Stromal cell of bone marrow (primary cell): ENCODE results near the gene AIF1.
A peak's percentile ranks its signal among the peaks of the same experiment; 100 is the strongest.

Source experiments
- DNase-seq: peaks from one replicate; pipeline ENCODE4 v3.0.0-alpha.2; 2012; ENCODE audit warnings: low read depth

AIF1 gene

DNA sequence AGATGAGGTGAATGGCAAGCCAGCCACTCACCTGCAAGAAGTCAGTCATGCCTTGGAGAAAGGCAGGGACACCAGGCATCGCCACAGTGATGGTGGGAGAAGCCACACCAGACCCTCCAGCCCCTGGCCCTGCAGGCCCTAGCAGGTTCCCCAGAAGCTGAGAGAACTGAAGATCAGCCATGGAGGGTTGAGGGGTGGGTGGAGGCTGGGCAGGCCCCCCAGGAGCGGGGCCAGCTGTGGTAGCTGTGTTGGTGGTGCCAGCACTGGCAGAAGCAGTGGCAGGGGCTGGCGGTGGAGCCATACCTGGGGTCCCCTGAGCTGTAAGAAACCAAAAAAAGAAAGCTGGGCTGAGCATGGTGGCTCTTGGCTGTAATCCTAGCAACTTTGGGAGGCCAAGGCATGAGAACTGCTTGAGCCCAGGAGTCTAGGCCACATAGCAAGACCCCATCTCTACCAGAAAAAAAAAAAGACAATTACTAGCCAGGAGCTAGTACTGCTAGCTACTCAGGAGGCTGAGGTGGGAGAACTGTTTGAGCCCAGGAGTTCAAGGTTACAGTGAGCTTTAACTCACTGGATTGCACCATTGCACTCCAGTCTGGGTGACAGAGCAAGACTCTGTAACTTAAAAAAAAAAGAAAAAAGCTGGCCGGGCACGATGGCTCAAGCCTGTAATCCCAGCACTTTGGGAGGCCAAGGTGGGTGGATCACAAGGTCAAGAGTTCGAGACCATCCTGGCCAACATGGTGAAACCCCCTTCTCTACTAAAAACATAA lies 27.9 kb downstream of the AIF1 start:
- DNase-seq, result no peak

DNA sequence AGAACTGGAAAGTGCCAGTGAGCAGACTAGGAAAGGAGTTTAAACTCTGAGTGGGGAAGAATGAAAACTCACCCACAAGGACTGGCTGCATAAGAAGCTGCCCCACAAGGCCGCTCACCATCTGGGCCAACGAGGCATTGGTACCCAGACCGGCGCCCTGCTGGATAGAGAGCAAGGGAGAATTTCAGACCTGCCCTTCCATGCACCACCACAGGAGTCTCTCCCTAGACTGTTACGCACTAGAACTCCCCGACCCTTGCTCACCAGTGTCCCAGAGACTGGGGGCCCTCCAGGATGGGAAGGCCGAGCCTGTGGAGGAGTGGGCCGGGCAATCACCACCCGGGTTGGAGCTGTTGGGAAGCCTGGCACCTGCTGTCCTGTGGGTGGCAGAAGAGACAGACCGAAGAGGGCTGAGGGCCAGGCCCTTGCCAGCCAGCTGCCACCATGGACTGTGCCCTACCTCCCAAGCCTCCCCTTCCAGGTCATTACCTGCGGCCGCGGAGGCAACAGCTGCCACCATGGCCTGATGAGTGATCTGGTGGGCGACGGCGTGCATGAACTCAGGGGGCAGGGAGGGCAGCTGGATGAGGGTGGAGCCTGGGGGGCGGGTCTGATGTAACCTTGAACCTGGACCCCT lies 28.9 kb downstream of the AIF1 start:
- DNase-seq, result no peak

GRCh38 chr6:31645325-31645724 lies 30.3 kb downstream of the AIF1 start:
- no peak for DNase-seq

- peak; percentile 79 for DNase-seq
These were observed 36.7 kb downstream of the AIF1 start for GRCh38 chr6:31651602-31652191.

GRCh38 chr6:31652925-31653724 lies 38.1 kb downstream of the AIF1 start:
- no peak for DNase-seq

GRCh38 chr6:31654574-31655348 lies 39.7 kb downstream of the AIF1 start:
- DNase-seq, result no peak

GRCh38 chr6:31655349-31656237 lies 40.6 kb downstream of the AIF1 start, which contains the start of gene APOM:
Gene APOM (plus strand): TSS chr6:31655894. CDS start chr6:31655967, 73 bp downstream.
- no peak for DNase-seq

GRCh38 chr6:31657406-31658157 lies 42.5 kb downstream of the AIF1 start:
- DNase-seq, result no peak

- DNase-seq, result no peak
These were observed 43.2 kb downstream of the AIF1 start for GRCh38 chr6:31658158-31658688.

- no peak for DNase-seq
These were observed 44.1 kb downstream of the AIF1 start for GRCh38 chr6:31658983-31659648.

DNA sequence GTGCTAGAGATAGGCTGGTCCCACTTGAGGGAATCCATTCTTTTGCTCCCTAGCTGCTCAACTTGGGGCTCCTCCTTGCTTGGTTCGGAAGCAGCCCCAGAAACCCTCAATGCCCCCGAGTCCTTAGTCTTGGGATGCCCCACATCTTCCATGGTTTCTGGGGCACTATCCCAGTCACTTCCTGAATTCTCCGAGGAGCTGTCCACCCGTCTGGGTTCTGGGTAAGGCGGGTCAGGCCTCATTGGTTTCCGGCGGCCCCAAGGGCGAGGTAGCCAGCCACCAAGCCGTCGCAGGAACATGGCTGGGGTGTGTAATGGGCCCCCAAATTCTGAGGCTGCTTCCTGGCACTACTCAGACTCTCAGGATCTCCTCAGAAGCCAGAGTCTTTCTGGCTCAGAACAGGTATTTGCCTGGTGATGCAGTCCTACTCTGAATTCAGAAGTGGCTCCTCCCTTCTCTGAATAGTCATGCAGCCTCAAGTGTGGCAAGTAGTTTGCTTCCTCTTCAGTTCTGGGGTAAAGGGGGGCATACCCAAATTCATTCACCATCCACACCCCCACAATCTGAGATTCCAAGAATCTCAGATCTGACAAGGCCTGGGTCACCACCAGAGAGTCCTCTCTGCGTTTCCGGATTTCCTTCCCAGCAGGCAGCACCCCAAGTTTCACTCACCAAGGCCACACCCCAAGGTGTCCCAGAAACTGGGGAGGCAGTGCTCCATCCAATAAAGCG lies 44.8 kb downstream of the AIF1 start:
- no peak for DNase-seq

- DNase-seq, result peak; percentile 59
These were observed 45.6 kb downstream of the AIF1 start, which contains the start of gene C6orf47 for GRCh38 chr6:31660381-31661261. Gene C6orf47 (minus strand): TSS chr6:31660778. CDS start chr6:31659947, 831 bp downstream.

DNA sequence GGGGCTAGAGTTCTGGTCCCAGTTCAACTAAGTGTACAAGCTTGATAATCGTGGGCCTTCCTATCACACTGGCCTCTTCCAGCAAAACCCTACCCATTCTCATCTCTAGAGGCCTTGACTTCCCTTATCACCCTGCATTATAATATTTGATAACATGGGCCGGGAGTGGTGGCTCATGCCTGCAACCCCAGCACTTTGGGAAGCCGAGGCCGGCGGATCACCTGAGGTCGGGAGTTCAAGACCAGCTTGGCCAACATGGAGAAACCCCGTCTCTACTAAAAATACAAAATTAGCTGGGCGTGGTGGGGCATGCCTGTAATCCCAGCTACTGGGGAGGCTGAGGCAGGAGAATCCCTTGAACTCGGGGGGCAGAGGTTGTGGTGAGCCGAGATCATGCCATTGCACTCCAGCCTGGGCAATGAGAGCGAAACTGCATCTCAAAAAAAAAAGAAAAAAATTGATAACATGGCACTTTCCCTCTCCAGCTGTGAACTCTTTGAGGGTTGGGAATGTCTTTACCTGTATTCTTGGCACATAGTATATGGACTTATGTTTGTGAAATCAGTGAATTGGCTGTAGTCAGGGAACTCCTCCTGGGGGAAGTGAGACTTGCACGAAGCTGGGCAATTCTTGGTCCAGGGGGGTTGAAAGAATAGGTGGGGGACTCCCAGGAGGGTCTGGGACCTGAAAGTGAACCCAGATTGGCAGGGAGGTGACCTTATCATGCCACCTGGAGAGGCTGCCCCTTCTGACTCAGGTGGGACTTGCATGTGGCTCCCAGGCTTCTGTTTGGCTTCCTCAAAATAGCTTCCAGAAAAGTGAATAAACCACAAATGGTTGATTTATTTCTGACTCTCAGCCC lies 46.5 kb downstream of the AIF1 start:
- DNase-seq, result no peak

- no peak for DNase-seq
These were observed 47.2 kb downstream of the AIF1 start for GRCh38 chr6:31662124-31662723.

DNA sequence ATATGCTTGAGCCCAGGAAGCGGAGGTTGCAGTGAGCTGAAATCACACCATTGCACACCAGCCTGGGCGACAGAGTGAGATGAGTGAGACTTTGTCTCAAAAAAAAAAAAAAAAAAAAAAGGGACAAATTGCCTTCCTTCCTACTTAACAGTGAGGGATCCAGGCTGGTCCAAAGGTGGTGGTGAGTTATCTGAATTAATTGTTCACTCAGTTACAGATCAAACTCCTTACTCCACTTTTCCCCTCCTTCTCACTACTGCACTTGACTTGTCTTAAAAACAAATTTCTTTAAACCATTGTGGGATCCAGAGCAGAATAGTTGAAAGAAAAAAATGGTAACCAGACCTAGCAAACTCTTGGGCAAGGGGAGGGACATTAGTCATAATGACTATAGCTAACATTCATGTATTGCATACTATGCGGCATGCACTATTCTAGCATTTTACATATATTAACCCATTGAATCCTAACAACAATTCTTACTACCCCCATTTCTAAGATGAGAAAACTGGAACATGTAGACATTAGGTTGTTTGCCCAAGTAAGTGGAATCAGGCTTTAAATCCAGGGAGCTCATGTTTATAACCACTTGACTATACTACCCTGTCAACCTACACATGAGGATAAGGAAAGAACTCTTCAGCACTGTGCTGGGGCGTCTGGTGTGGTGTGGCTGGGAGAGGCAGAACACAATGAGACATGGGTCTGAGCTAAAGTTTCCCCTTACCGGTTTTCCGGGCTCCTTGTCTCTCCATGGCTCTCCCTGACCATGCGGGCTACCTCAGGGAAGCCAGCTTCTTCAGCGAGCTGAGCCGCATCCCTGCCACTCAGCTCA lies 48.3 kb downstream of the AIF1 start:
- DNase-seq, result no peak
